Activated T-cell treated with anti-CD3 and anti-CD28 coated beads, Interleukin-2, amount 50 U/mL, for 72 hours (primary cell): Measurements from ENCODE around the gene SENP5. TPM values are rescaled to one million over a fixed set of nuclear protein-coding genes. Genes with fewer than 3 reads are reported as not detected.
"Not testable (repeated sequence)": the region's sequence is repeated elsewhere in the genome, so short reads cannot be mapped to it uniquely, and the experiment has no call there.

Experiments used
- ATAC-seq, 2 donors: fragments of 150-1000 bp; cut with Tn5 transposase; replicated peaks in 1 of 2; 2 replicates each; pipeline ENCODE4 v1.10.0; 2021; ENCODE audit warnings: moderate library complexity in 2 of 2, mild to moderate bottlenecking in 1 of 2
- DNase-seq, 2 donors: peaks; one replicate each; pipeline ENCODE4 v3.0.0; 2021 to 2022; ENCODE audit warnings: mixed read lengths in 1 of 2
- H3K27ac Mint-ChIP-seq: one replicate; pipeline ENCODE4 v1.8.0; 2022; ENCODE audit warnings: mild to moderate bottlenecking, moderate library complexity, mixed read lengths
- H3K27me3 Mint-ChIP-seq: one replicate; pipeline ENCODE4 v1.8.0; 2022; ENCODE audit warnings: low read depth, mixed read lengths
- H3K36me3 Mint-ChIP-seq, 2 donors: one replicate each; pipeline ENCODE4 v1.8.0; 2022; ENCODE audit warnings: mixed read lengths in 2 of 2, mild to moderate bottlenecking in 1 of 2; ENCODE audit not compliant: insufficient read depth in 2 of 2
- H3K4me1 Mint-ChIP-seq: one replicate; pipeline ENCODE4 v1.8.0; 2022; ENCODE audit warnings: low read depth, mixed read lengths
- H3K4me3 Mint-ChIP-seq, 2 donors: one replicate each; pipeline ENCODE4 v1.8.0; 2022; ENCODE audit warnings: mild to moderate bottlenecking in 2 of 2, mixed read lengths in 2 of 2, moderate library complexity in 2 of 2
- H3K9me3 Mint-ChIP-seq, 2 donors: one replicate each; pipeline ENCODE4 v1.8.0; 2022; ENCODE audit warnings: mixed read lengths in 2 of 2
- total RNA-seq, 2 donors: library from RNA; stranded (reverse); gene quantifications; one replicate each; pipeline ENCODE4 v1.2.3, GENCODE V29; 2022

SENP5 gene, protein sequence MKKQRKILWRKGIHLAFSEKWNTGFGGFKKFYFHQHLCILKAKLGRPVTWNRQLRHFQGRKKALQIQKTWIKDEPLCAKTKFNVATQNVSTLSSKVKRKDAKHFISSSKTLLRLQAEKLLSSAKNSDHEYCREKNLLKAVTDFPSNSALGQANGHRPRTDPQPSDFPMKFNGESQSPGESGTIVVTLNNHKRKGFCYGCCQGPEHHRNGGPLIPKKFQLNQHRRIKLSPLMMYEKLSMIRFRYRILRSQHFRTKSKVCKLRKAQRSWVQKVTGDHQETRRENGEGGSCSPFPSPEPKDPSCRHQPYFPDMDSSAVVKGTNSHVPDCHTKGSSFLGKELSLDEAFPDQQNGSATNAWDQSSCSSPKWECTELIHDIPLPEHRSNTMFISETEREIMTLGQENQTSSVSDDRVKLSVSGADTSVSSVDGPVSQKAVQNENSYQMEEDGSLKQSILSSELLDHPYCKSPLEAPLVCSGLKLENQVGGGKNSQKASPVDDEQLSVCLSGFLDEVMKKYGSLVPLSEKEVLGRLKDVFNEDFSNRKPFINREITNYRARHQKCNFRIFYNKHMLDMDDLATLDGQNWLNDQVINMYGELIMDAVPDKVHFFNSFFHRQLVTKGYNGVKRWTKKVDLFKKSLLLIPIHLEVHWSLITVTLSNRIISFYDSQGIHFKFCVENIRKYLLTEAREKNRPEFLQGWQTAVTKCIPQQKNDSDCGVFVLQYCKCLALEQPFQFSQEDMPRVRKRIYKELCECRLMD
- 10 to 100 TPM; 33.7 to 38.6 TPM for total RNA-seq

DNA sequence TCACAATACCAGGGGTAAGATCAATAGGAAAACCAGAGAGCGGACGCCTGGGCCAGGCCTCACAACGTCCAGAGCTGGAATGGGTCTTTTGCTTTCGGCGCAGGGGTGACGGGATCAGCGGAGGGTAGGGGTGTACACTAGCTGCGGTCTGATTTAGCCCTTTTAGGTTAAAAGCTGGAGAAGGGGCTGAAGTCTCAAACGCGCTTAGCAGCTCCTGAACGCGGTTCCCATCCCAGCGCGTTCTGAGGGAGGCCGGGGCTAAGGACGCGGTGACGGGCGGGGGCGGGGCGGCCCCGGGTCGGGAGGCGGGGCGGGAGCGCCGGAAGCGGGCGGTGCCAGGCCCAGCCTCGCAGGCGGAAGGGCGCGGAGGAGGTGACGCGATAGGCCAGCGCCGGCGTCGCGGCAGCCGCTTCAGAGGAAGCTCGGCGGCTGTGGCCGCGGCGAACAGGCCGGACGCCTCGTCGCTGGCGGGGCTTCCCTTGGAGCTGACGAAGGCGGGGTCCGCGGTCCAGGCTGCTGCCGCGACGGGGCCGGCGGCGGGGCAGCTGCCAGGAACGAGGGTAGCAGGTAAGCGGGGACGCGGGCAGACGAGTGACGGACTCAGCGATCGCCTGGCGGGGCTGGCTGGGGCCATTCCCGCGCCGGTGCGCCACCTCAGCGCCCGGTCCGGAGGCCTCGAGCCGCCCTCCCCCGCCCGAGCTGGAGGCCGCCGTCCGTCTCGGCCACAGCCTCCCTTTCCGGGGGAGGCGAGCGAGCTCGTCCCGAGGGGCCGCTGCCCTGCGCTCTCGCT, at the start of gene SENP5:
SENP5 (plus strand) TSS at position 414 of the 790 bp plus-strand sequence. CDS start 17,262 bp downstream, outside the sequence.
- Mint-ChIP-seq H3K27me3 (no peaks in the 10 kb centered on the region), H3K27ac (peak within 1 kb of the TSS; percentile 96), H3K9me3 (peaks cover 0 to 5% of the 10 kb centered on the region in 2 donors), H3K4me3 (peak within 1 kb of the TSS; percentile 91 to 96), H3K36me3 (peaks cover 1 to 3% of the 10 kb centered on the region in 2 donors), H3K4me1 (peaks cover 19% of the 10 kb centered on the region)
- DNase-seq (peak; percentile 92 to 93), ATAC-seq (peak; percentile 97)

DNA sequence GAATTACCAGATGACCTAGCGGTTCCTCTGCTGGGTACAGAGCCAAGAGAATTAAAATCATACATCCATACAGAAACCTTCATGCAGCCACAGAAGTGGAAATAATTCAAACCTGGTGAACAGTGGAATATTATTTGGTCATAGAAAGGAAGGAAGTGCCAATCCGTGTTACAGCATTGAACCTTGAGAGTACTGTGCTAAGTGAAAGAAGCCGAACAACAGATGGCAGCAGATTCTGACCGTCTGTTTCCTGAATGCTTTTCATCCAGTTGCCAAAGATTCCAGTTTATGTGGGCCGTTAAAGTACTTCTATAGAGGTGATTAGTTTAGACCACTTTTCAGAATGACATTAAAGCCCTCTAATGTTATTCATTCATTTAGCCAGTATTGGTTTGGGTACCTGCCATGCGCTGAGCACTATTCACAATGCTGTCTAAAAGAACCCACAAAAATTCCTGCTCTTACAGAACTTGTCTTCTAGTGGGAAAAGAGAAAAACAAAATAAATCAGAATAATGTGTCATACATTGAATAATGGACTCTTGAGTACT, 45.8 kb upstream of the SENP5 start:
- Mint-ChIP-seq H3K4me3 (no peak overlapping the region), H3K4me1 (no peaks in the 10 kb centered on the region), H3K27ac (peak overlapping the region; percentile 68), H3K36me3 (peaks cover 2 to 27% of the 10 kb centered on the region in 2 donors), H3K27me3 (no peaks in the 10 kb centered on the region), H3K9me3 (no peaks in the 10 kb centered on the region)
- ATAC-seq (no peak), DNase-seq (no peak)

DNA sequence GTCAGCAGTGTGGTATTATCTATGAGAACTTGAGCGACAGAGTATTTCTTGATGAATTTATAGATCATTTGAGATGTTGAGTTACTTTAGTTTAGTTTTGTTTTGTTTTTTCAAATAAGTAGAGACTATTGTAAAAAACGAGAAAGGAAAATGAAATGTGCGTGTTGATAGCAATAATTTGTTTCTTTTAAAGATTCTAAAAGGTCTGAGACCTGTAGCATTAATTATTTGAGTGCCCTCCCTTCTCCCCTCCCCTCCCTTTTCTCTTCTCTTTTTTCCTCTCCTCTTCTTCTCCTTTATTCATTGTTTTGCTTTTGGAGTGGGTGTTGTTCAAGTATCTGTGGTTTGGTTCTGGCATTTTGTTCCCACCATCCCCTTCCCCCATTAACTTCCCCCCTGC, 38.1 kb upstream of the SENP5 start:
- ATAC-seq, H3K4me3 Mint-ChIP-seq, H3K4me1 Mint-ChIP-seq, H3K27me3 Mint-ChIP-seq, DNase-seq, H3K27ac Mint-ChIP-seq, H3K9me3 Mint-ChIP-seq, H3K36me3 Mint-ChIP-seq: not testable (repeated sequence)

DNA sequence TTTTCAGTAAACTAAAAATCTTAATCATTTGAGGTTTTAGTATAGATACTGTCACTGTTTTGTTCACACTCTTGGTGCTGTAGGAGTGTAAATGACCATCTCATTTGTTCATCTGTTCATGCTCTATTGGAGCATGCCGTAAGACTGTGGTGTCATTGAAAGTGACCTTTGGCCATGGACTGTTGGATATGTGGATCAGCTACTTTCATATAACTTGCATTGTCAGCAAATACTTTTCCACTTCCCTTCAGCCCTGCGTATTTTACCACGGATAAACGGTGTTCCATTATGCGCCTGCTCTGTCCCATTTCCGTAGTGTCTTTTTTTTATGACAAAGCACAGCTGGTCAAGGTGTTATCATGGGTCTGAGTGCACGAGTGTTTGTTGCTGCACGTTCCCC, 32.6 kb upstream of the SENP5 start:
- H3K4me1 Mint-ChIP-seq = no peaks in the 10 kb centered on the region
- peaks cover 0 to 4% of the 10 kb centered on the region in 2 donors for H3K36me3 Mint-ChIP-seq
- no peak overlapping the region for H3K4me3 Mint-ChIP-seq
- no peaks in the 10 kb centered on the region for H3K9me3 Mint-ChIP-seq
- no peak overlapping the region for H3K27ac Mint-ChIP-seq
- no peak for DNase-seq
- H3K27me3 Mint-ChIP-seq = no peaks in the 10 kb centered on the region
- ATAC-seq = no peak

DNA sequence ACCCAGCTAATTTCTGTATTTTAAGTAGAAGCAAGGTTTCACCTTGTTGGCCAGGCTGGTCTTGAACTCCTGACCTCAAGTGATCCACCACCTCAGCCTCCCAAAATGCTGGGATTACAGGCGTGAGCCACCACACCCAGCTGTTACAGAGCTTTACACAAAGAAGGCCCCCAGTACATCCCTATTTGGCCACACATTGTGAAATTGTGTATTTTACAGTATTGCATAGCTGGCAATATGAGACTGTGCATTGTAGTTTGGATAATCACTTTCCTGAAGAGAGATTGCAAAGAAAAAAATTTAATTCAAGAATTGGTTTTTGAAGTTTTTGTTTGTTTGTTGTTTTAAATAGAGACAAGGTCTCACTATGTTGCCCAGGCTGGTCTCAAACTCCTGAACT, 31.1 kb upstream of the SENP5 start:
- not testable (repeated sequence) for H3K27ac Mint-ChIP-seq, ATAC-seq, H3K27me3 Mint-ChIP-seq

DNA sequence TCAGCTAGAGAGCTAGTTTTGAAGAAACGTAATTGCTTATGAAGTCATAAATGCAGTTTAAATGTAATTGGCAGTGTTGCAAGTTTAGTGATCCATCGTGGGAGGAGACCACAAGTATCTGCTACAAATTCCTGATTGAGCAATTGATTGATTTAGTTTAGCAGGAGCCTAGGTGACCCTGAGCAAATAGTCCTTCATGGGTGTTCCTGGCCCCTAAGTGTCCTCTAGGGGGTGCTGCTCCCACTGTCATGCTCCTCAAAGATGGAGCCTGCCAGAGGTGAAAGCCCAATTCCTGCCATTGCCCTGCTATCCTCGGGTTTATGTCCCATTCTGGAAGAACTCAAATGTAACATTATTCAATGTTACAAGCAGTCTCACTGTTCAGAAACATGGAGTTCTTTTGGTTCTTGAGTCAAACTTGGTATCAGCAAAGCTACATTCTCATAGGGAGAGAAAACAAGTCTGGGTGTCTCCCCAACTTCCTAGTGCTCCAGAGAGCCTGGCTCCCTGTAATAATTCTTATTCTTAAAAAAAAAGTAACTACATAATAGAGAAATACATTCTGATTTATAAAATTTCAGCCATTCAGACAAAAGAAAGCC, 29.8 kb upstream of the SENP5 start:
- H3K36me3 Mint-ChIP-seq = no peaks in the 10 kb centered on the region
- peak; percentile 76 to 77 for DNase-seq
- H3K27ac Mint-ChIP-seq = peak overlapping the region; percentile 51
- no peaks in the 10 kb centered on the region for H3K27me3 Mint-ChIP-seq
- H3K9me3 Mint-ChIP-seq = no peaks in the 10 kb centered on the region
- ATAC-seq = peak; percentile 84 to 93
- no peaks in the 10 kb centered on the region for H3K4me1 Mint-ChIP-seq
- no peak overlapping the region for H3K4me3 Mint-ChIP-seq

More for the DNA sequence above, 31.1 kb upstream of the SENP5 start:
- H3K9me3 Mint-ChIP-seq, DNase-seq, H3K36me3 Mint-ChIP-seq, H3K4me3 Mint-ChIP-seq, H3K4me1 Mint-ChIP-seq: not testable (repeated sequence)

DNA sequence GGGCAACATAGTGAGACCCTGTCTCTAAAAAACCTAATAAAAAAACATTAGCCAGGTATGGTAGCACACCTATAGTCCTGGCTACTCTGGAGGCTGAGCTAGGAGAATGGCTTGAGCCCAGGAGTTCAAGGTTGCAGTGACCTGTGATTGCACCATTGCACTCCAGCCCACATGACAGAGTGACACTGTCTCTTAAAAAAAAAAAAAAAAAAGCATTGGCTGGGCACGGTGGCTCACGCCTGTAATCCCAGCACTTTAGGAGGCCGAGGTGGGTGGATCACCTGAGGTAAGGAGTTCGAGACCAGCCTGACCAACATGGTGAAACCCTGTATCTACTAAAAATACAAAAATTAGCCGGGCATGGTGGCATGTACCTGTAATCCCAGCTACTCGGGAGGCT, 28.4 kb upstream of the SENP5 start:
- H3K9me3 Mint-ChIP-seq, H3K4me1 Mint-ChIP-seq, H3K4me3 Mint-ChIP-seq, H3K27ac Mint-ChIP-seq, ATAC-seq, H3K27me3 Mint-ChIP-seq, H3K36me3 Mint-ChIP-seq, DNase-seq: not testable (repeated sequence)

DNA sequence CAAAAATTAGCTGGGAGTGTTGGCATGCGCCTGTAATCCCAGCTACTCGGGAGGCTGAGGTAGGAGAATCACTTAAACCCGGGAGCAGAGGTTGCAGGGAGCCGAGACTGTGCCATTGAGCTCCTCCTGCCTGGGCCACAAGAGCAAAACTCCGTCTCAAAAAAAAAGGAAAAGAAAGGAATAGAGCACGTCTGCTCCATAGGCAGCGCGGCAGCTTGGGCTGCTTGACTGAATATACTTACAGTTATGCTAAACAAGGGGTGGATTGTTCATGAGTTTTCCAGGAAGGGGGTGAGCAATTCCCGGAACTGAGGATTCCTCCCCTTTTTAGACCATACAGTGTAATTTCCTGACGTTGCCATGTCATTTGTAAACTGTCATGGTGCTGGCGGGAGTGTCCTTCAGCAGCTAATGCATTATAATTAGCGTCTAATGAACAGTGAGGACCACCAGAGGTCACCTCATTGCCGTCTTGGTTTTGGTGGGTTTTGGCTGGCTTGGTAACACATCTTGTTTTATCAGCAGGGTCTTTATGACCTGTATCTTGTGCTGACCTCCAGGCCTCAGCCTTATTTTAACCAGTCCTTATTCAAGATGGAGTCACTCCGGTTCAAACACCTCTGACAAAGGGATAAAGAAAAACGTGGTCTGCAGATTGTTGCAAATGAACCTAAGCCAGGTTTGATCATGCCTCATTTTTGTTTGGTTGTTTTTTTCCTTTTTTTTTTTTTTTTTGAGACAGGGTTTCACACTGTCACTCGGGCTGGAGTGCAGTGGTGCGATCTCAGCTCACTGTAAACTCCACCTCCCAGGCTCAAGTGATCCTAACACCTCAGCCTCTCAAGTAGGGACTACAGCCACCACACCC, 24.9 kb upstream of the SENP5 start:
- no peaks in the 10 kb centered on the region for H3K9me3 Mint-ChIP-seq
- ATAC-seq (no peak), DNase-seq (no peak)
- no peaks in the 10 kb centered on the region for H3K4me1 Mint-ChIP-seq
- no peak overlapping the region for H3K27ac Mint-ChIP-seq
- H3K27me3 Mint-ChIP-seq = no peaks in the 10 kb centered on the region
- no peaks in the 10 kb centered on the region for H3K36me3 Mint-ChIP-seq
- H3K4me3 Mint-ChIP-seq = no peak overlapping the region

DNA sequence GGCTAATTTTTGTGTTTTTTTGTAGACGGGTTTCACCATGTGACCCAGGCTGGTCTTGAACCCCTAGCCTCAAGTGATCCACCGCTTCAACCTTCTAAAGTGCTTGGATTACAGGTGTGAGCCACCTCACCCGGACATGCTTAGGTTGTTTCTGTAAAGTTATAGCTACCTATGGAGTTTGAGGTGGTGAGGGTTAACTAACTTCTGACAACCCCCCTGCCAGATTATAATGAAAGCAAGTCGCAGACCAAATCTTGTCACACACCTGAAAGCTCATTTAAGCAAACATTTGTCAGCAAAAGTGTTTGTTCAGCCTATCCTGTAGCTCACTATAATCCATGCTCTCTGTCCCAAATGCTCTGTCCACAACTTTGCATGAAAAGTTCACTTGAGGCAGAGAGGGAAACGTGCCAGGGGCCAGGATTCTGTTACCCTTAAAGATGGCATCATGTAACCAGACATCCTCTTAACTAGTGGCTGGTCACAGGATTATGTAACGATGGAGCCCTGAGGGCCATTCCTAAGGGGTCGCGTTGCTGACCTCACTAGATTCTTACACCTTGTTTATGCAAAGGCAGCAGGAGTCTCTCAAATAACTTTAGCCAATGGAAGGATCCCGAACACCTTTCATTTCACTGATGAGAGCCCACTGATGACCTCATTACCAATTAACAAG, 24.1 kb upstream of the SENP5 start:
- DNase-seq (no peak), ATAC-seq (no peak)
- Mint-ChIP-seq H3K36me3 (no peaks in the 10 kb centered on the region), H3K27me3 (no peaks in the 10 kb centered on the region), H3K9me3 (no peaks in the 10 kb centered on the region), H3K4me3 (no peak overlapping the region), H3K4me1 (no peaks in the 10 kb centered on the region), H3K27ac (no peak overlapping the region)

DNA sequence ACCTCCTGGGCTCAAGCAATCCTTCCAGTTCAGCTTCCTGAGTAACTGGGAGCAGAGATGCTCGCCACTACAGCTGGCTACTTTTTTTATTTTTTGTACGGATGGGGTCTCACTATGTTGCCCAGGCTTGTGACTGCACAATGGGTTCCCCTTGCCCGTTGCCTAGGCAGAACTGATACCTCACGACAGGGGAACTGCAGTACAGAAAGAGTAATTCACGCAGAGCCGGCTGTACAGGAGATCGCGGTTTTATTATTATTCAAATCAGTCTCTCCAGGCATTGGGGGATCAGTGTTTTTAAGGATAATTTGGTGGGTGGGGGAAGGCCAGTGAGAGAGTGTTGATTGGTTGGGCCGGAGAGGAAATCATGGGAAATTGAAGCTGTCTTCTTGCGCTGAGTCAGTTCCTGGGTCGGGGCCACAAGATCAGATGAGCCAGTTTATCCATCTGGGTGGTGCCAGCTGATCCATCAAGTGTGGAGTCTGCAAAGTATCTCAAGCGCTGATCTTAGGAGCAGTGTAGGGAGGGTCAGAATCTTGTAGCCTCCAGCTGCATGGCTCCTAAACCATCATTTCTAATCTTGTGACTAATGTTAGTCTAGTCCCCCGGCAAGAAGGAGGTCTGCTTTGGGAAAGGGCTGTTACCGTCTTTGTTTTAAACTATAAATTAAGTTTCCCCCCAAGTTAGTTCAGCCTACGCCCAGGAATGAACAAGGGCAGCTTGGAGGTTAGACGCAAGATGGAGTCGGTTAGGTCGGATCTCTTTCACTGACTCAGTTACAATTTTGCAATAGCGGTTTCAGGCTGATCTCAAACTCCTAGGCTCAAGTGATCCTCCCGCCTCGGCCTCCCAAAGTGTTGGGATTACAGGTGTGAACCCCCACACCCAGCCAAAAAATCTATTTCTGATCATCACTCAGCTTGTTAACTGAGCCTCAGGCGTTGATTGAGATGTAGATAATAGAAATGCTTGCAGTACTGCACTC, 23.2 kb upstream of the SENP5 start:
- H3K4me1 Mint-ChIP-seq, H3K9me3 Mint-ChIP-seq, H3K27ac Mint-ChIP-seq, H3K36me3 Mint-ChIP-seq, DNase-seq, H3K4me3 Mint-ChIP-seq, H3K27me3 Mint-ChIP-seq: not testable (repeated sequence)
- peak in 1 of 2 donors; percentile 25 for ATAC-seq

DNA sequence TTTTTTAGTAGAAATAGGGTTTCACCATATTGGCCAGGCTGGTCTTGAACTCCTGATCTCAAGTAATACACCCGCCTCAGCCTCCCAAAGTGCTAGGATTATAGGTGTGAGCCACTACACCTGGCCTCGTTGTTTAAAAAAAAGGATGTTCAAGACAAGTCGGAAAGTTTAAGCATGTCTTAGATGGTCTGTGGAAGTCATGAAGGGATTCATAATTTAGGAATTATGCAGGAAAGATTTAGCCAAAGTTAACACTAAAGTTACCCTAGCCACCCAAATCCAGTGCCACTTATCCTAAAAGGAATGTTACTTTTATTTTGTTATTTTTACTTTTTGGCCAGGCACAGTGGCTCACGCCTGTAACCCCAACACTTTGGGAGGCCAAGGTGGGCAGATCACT, 19.3 kb upstream of the SENP5 start:
- not testable (repeated sequence) for H3K4me1 Mint-ChIP-seq, H3K27ac Mint-ChIP-seq, H3K4me3 Mint-ChIP-seq, H3K36me3 Mint-ChIP-seq, H3K27me3 Mint-ChIP-seq, DNase-seq, H3K9me3 Mint-ChIP-seq, ATAC-seq
